Fibroblast of lung (primary cell): ENCODE data around the gene NOS1AP. TPM values are rescaled to one million over a fixed set of nuclear protein-coding genes. Genes with fewer than 3 reads are reported as not detected.

Source experiments
- DNase-seq, 2 donors: peaks; one replicate each; pipeline versions ENCODE4 v3.0.0 to v3.0.0-alpha.2; 2010; ENCODE audit warnings: low read depth in 2 of 2
- H2AFZ ChIP-seq: 2 replicates; pipeline ENCODE4 v1.5.1; 2012; ENCODE audit warnings: low read length, control low read depth, inconsistent platforms
- H3K27ac ChIP-seq: 2 replicates; pipeline ENCODE4 v1.5.1; 2011; ENCODE audit warnings: low read length, control low read depth; ENCODE audit not compliant: insufficient read depth
- H3K27me3 ChIP-seq: 2 replicates; pipeline ENCODE4 v1.5.1; 2011; ENCODE audit warnings: mild to moderate bottlenecking, low read length; ENCODE audit not compliant: control insufficient read depth, insufficient read depth
- H3K36me3 ChIP-seq: 2 replicates; pipeline ENCODE4 v1.5.1; 2011; ENCODE audit warnings: low read length; ENCODE audit not compliant: control insufficient read depth, insufficient read depth
- H3K4me1 ChIP-seq: 2 replicates; pipeline ENCODE4 v1.5.1; 2011; ENCODE audit warnings: low read length; ENCODE audit not compliant: control insufficient read depth, insufficient read depth; ENCODE audit errors: extremely low read depth
- H3K4me2 ChIP-seq: 2 replicates; pipeline ENCODE4 v1.5.1; 2011; ENCODE audit warnings: low read length, control low read depth; ENCODE audit not compliant: insufficient read depth; ENCODE audit errors: extremely low read depth
- H3K4me3 ChIP-seq, 4 experiments: fragments of 200-600 bp in 1 of 4; sonication (generic) in 1 of 4; replicated peaks in 1 of 4; 2 replicates each; pipeline ENCODE4 v1.5.1; 2011 to 2016; ENCODE audit warnings: low read length in 4 of 4, low read depth in 3 of 4, mild to moderate bottlenecking in 3 of 4, control low read depth in 2 of 4, inconsistent platforms in 1 of 4, mixed read lengths in 1 of 4; ENCODE audit not compliant: insufficient read depth in 1 of 4; ENCODE audit errors: control extremely low read depth in 1 of 4
- H3K79me2 ChIP-seq: 2 replicates; pipeline ENCODE4 v1.5.1; 2012; ENCODE audit warnings: mild to moderate bottlenecking, low read length, inconsistent platforms; ENCODE audit not compliant: control insufficient read depth, insufficient read depth
- H3K9ac ChIP-seq: 2 replicates; pipeline ENCODE4 v1.5.1; 2011; ENCODE audit warnings: mild to moderate bottlenecking, low read length, control low read depth; ENCODE audit not compliant: insufficient read depth
- H3K9me3 ChIP-seq: 2 replicates; pipeline ENCODE4 v1.5.1; 2012; ENCODE audit warnings: low read depth, low read length; ENCODE audit not compliant: control insufficient read depth, insufficient read depth
- H4K20me1 ChIP-seq: 2 replicates; pipeline ENCODE4 v1.5.1; 2011; ENCODE audit warnings: low read length; ENCODE audit not compliant: control insufficient read depth, insufficient read depth; ENCODE audit errors: extremely low read depth
- EZH2 ChIP-seq: IDR thresholded peaks from 2 replicates; pipeline ENCODE4 v1.5.1; 2012; ENCODE audit warnings: low read length, control low read depth, mild to moderate bottlenecking; ENCODE audit errors: missing control alignments
- polyA plus RNA-seq, 2 donors: library from polyadenylated mRNA; depleted of rRNA in 1 of 2; stranded (reverse) in 1 of 2; unstranded in 1 of 2; fragments of >200 nt; gene quantifications; 2 replicates each; pipeline ENCODE4 v1.2.1, GENCODE V29; 2011 to 2012; ENCODE audit warnings: missing spikeins in 1 of 2
- total RNA-seq: library from RNA; depleted of rRNA; stranded (reverse); fragments of >200 nt; gene quantifications from 2 replicates; pipeline ENCODE4 v1.2.1, GENCODE V29; 2014
- TF ChIP-seq, protein P1 (sequence below), 2 donors: IDR thresholded peaks in 1 of 2; conservative IDR thresholded peaks in 1 of 2; 1 replicate in 1 of 2; 2 replicates in 1 of 2; pipeline ENCODE4 v1.5.1; 2011 to 2012; ENCODE audit warnings: low read length in 2 of 2, control low read depth in 1 of 2, inconsistent platforms in 1 of 2, low read depth in 1 of 2, mild to moderate bottlenecking in 1 of 2

NOS1AP gene
- total and polyA plus RNA-seq, 2 donors (not counting 1 experiment from before 2014, with no cell fraction given) = 0.14 to 0.17 TPM

DNA sequence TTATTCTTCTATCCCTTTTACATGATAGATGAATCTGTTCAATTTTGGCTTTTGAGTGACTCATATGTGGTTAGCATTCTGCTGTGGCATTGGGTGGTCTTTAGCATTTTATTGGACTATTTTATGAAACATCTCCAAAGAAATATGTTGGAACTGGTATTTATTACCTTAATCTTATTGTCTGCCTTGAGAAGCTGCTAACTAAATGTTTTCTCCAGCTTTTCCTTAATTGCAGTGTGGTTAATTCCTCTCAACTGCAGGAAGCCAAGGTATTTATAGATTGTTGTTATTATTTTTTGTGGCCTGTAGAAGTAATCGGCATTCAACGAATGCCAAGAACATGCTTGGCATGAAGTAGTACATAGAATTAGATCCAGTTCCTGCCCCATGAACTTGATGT, 64.1 kb downstream of the NOS1AP start:
- H3K4me3 ChIP-seq = no peak overlapping the region
- no peaks in the 10 kb centered on the region for H3K36me3 ChIP-seq
- H4K20me1 ChIP-seq = no peaks in the 10 kb centered on the region
- no peaks in the 10 kb centered on the region for H3K79me2 ChIP-seq
- TF ChIP-seq, protein P1, sequence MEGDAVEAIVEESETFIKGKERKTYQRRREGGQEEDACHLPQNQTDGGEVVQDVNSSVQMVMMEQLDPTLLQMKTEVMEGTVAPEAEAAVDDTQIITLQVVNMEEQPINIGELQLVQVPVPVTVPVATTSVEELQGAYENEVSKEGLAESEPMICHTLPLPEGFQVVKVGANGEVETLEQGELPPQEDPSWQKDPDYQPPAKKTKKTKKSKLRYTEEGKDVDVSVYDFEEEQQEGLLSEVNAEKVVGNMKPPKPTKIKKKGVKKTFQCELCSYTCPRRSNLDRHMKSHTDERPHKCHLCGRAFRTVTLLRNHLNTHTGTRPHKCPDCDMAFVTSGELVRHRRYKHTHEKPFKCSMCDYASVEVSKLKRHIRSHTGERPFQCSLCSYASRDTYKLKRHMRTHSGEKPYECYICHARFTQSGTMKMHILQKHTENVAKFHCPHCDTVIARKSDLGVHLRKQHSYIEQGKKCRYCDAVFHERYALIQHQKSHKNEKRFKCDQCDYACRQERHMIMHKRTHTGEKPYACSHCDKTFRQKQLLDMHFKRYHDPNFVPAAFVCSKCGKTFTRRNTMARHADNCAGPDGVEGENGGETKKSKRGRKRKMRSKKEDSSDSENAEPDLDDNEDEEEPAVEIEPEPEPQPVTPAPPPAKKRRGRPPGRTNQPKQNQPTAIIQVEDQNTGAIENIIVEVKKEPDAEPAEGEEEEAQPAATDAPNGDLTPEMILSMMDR (conservative IDR thresholded peaks at IDR 0.05 in 1 of 2, IDR thresholded peaks at IDR 0.05 in 1 of 2; ENCODE audit: low read depth in 1 of 2, low read length in 2 of 2) = no peak
- TF ChIP-seq EZH2 = no peak
- peak in 1 of 2 donors; percentile 43 for DNase-seq
- H3K4me2 ChIP-seq = no peak overlapping the region
- H3K9ac ChIP-seq = no peak overlapping the region
- no peaks in the 10 kb centered on the region for H3K27me3 ChIP-seq
- no peaks in the 10 kb centered on the region for H3K9me3 ChIP-seq
- H3K4me1 ChIP-seq = peaks cover 12% of the 10 kb centered on the region
- H2AFZ ChIP-seq = no peak overlapping the region
- H3K27ac ChIP-seq = no peak overlapping the region

DNA sequence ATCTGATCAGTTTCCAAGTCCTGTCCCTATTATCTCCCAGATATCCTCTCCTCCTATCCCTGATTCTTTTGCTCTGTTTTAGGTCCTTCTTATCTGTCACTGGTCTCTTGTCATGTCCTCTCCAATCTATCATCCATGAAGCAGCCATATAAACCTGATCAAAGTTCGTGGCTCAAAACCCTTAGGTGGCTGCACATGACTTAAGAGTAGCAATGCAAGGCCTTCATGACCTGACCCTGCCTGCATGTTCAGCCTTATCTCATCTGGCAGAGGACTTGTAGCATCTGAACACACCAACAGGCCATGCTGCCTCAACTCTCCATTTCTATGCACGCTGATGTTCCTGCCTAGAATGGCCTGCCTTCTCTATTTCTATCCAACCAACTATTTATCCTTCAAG, 65.2 kb downstream of the NOS1AP start:
- DNase-seq = no peak
- Histone ChIP-seq H3K4me2 (no peak overlapping the region), H3K9ac (no peak overlapping the region), H3K27ac (no peak overlapping the region), H3K27me3 (no peaks in the 10 kb centered on the region), H3K79me2 (no peaks in the 10 kb centered on the region), H2AFZ (no peak overlapping the region), H3K36me3 (no peaks in the 10 kb centered on the region), H3K4me1 (peaks cover 12% of the 10 kb centered on the region), H3K9me3 (no peaks in the 10 kb centered on the region), H4K20me1 (no peaks in the 10 kb centered on the region), H3K4me3 (no peak overlapping the region)
- TF ChIP-seq EZH2 = no peak
- TF ChIP-seq, protein P1 (conservative IDR thresholded peaks at IDR 0.05 in 1 of 2, IDR thresholded peaks at IDR 0.05 in 1 of 2; ENCODE audit: low read depth in 1 of 2, low read length in 2 of 2) = no peak

DNA sequence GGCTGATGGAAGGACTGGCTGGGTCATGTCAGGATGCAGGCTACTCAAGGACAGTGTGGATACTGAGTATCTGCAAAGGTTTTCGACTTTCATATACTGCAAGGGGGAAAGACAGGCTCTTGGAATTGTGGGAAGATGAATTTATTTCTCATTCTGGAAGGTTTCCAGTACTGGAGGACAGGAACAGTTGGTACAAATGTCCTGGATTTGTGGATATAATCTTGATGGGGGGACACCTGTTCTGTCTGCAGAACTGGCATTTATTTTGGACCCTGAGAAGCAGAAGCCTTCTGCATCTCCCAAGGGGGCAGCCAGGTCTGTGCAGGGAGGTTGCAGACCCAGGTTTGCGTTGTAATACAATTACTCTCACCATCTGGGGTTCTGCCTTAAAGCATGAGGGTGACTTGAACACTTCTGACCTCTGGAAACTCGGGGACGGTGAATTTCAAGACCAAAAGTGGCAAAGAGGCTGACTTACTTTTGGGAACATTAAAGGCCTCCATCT, 65.8 kb downstream of the NOS1AP start:
- Histone ChIP-seq H3K9me3 (no peaks in the 10 kb centered on the region), H3K4me2 (no peak overlapping the region), H3K4me1 (peaks cover 12% of the 10 kb centered on the region), H3K4me3 (no peak overlapping the region), H4K20me1 (no peaks in the 10 kb centered on the region), H3K27ac (no peak overlapping the region), H2AFZ (no peak overlapping the region), H3K9ac (no peak overlapping the region), H3K79me2 (no peaks in the 10 kb centered on the region), H3K36me3 (no peaks in the 10 kb centered on the region), H3K27me3 (no peaks in the 10 kb centered on the region)
- TF ChIP-seq EZH2 = no peak
- TF ChIP-seq, protein P1 (conservative IDR thresholded peaks at IDR 0.05 in 1 of 2, IDR thresholded peaks at IDR 0.05 in 1 of 2; ENCODE audit: low read depth in 1 of 2, low read length in 2 of 2) = no peak
- DNase-seq = no peak
